NCI-H2081 (cell line): ENCODE results near the gene PCDHGB3.
"Not testable (repeated sequence)": the region's sequence is repeated elsewhere in the genome, so short reads cannot be mapped to it uniquely, and the experiment has no call there.

Experiments used
- DNase-seq, 2 experiments: peaks; one replicate each; lab custom pipeline; 2025; lab: John Stamatoyannopoulos, UW

Gene PCDHGB3

DNA sequence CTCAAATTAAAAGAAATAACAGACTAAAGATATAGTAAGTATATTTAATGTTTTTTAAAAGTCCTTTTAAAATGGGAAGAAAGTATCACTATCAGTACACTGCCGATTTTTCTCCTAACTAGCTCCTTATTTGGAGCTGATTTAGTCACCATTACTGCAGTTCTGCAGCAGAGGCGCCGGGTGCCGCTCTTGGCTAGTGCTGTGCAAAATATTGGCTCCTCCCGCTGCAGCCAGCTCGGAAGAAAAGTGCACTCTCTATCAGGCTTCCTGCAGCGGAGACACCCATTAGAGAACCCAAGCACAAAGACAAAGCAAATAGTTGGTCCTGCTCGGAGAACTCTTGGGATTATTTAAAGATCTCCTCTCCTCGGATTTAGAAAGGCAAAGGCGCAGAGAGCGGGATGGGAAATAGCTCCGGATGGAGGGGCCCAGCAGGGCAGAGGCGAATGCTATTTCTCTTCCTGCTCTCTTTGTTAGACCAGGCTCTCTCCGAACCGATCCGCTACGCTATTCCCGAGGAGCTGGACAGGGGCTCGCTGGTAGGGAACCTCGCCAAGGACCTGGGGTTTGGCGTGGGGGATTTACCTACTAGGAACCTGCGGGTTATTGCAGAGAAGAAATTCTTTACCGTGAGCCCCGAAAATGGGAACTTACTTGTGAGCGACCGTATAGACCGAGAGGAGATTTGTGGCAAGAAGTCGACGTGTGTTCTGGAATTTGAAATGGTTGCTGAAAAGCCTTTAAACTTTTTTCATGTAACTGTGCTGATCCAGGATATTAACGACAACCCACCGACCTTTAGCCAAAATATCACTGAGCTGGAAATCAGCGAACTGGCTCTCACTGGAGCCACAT lies at the start of gene PCDHGB3:
PCDHGB3 (plus strand) TSS at position 249 of the 855 bp plus-strand sequence; CDS start at position 402, 153 bp downstream.
- DNase-seq = no peak

DNA sequence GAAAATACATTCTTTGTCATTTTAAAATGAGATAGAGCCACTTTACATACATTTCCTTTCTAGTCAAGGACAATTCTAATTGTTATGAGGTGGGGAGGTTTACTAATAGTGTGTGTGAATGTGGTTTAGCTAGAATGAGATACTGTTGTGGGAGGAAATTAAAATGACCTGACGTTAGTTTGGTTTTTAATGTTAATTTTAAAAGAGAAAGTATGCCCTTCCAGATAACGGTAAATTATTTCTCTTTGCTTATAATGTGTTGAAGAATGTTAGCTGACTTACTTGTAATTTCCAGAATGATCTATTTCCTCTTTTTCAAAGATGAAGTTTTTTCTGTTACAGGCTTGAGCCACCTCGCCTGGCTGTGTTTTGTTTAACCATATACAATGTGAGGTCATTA lies 47.8 kb upstream of the PCDHGB3 start:
- no peak for DNase-seq

DNA sequence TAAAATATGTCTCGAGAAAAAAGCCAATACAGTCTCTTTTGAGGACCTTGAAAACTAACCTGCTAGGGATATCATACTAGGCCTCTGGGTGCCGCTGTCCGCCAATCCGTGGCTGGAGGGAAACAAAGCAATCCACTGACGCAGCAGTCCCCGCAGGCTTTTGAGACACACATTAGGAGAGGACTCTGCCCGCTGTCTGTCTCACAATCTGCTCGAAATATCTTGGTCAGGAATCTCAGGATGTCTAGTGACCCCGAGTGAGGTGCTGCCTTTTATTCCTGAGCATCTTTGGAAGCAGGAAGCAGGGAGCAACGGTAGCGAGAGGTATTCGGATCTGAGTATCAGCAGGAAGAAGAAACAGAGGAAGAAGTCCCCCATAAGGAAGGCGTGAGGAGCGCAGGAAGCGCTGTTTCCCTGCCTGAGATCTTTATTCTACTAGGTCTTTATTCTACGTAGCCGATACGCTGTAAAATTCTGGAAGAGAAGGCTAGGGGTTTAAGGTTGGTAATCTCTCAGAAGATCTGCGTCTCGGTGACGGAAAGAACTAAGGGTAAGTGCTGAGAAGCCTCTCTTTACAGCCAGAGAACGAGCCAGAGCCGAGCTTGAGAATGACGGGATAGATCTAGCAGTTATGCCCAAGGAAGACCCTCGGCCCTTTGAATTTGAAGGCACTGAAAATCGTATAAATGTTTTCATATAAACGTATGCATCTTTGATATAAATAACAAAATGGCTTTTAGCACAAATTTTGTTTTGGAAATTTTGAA lies 43.8 kb upstream of the PCDHGB3 start:
- peak; percentile 75 to 82 for DNase-seq

DNA sequence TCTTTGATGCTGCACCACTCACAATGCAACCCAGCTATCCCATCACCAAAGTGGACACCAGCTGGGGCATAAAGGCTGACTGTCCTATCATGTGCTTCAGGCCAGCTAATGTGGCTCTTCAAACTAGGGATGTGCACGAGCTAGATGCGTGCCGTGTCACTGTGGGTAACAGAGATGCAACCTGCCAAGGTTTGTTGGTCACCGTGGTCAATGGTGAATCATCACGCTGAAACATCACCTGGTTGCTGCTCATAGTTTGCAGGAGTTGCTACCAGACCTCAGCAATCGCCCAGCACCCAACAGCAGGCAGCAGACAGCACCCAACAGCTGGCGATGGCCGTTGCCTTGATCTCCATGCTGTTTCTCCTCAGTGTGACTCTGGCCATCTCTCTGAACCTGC lies 41.8 kb upstream of the PCDHGB3 start:
- DNase-seq = no peak

DNA sequence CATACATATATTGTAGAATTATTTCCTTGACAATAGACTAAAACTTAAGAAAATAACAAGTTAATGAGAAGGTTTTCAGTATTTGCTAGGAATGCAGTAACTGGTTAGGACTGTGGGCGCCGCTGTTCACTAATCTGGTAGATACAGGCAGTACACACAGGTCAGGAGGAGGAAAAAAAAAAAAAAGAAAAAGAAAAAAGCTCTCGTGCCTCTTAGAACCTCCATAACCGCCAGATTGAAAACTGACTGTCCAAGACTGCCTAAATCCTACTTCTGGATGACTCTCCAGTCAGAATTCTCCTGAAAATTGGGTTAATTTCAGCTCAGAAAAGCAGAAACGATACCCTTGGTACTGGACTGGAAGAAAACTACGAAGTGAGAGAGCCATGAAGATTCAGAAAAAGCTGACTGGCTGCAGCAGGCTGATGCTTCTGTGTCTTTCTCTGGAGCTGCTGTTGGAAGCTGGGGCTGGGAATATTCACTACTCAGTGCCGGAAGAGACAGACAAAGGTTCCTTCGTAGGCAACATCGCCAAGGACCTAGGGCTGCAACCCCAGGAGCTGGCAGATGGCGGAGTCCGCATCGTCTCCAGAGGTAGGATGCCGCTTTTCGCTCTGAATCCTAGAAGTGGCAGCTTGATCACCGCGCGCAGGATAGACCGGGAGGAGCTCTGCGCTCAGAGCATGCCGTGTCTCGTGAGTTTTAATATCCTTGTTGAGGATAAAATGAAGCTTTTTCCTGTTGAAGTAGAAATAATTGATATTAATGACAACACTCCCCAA lies 39.6 kb upstream of the PCDHGB3 start, which contains the start of gene PCDHGA1:
PCDHGA1 (plus strand) TSS at position 216 of the 782 bp plus-strand sequence.
- DNase-seq = no peak

DNA sequence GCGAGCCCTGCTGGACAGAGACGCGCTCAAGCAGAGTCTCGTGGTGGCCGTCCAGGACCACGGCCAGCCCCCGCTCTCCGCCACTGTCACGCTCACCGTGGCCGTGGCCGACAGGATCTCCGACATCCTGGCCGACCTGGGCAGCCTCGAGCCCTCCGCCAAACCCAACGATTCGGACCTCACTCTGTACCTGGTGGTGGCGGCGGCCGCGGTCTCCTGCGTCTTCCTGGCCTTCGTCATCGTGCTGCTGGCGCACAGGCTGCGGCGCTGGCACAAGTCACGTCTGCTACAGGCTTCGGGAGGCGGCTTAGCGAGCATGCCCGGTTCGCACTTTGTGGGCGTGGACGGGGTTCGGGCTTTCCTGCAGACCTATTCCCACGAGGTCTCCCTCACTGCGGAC lies 37.5 kb upstream of the PCDHGB3 start:
- not testable (repeated sequence) for DNase-seq

DNA sequence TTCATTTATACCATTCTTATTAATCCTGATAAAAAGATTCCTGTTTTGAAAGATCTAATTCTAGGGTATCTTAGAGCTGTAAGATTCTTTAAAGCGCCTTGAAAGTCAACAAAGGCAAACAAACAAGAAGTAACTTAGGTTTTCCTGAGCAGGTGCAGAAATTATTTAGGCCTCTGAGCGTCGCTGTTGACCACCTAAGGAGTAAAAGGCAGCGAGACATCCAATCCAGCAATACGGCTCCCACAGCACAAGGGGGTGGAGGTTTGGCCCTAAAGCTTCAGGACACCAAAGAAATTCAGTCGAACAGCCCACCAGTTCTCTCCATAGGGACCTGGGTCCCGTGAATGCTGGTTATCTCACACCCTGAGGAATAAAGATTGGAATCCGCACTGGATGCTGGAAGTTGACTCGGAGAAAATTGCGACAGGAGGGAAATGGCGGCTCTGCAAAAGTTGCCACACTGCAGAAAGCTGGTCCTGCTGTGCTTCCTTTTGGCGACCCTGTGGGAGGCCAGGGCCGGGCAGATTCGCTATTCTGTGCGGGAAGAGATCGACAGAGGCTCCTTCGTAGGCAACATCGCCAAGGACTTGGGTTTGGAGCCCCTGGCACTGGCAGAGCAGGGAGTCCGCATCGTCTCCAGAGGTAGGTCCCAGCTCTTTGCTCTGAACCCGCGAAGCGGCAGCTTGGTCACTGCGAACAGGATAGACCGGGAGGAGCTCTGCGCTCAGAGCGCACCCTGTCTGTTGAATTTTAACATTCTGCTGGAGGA lies 31.3 kb upstream of the PCDHGB3 start, which contains the start of gene PCDHGA2:
PCDHGA2 (plus strand) TSS at position 223 of the 769 bp plus-strand sequence.
- no peak for DNase-seq

DNA sequence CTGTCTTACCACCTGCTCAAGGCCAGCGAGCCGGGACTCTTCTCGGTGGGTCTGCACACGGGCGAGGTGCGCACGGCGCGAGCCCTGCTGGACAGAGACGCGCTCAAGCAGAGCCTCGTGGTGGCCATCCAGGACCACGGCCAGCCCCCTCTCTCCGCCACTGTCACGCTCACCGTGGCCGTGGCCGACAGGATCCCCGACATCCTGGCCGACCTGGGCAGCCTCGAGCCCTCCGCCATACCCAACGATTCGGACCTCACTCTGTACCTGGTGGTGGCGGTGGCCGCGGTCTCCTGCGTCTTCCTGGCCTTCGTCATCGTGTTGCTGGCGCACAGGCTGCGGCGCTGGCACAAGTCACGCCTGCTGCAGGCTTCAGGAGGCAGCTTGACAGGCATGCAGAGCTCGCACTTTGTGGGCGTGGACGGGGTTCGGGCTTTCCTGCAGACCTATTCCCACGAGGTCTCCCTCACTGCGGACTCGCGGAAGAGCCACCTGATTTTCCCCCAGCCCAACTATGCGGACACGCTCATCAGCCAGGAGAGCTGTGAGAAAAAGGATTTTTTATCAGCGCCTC lies 29.2 kb upstream of the PCDHGB3 start:
- not testable (repeated sequence) for DNase-seq

DNA sequence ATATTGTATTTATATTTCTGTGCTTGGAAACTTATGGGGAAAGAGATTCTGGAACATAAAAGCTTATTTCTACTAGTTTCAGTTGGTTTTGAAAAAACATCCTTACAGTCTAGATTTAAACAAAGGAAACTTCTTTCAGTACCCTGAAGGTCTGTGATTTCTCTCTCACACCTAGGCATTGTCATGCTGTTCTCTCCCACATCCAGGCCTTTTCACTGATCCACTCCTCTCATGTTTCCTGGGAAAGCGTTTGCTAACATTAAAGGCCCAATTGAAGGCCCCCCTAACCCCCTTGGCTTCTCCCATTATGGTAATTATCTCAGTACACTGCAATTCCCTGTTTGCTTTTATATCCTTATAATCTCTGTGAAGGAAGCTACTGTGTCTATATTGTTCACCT lies 27.3 kb upstream of the PCDHGB3 start:
- no peak for DNase-seq

DNA sequence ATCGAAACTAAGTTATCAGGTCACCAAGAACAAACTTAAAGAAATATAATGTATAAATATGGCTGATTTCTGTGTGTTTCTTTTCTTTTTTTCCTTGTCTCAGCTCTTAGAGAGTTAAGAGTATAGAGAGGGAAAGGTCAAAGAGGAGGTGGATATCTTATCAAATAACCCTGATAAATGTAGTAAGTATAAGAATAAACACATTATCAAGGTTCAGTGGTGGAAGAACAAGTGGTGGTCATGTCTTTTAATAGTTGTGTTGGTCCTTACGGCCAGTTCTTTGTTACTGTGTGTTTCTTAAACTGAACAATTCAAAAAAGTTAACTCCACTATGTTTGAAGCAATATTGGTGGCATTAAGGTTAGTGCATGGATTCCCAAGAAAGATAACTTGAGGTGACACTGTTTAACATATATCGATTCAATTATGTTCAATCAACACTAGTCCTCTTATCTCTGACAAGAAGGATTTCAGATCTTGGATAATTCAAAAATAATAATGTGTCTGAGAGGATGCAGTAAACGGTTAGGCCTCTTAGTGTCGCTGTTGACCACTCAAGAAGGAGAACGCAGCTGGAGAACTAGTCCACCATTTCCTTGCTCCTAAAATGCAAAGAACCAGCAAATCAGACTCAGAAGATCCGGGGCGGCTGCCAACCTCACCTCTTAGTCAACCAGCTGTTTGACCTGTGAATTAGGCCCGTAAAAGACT lies 26.6 kb upstream of the PCDHGB3 start, which contains the start of gene PCDHGA3:
PCDHGA3 (plus strand) TSS at position 588 of the 711 bp plus-strand sequence. CDS start 205 bp downstream, outside the sequence.
- no peak for DNase-seq

DNA sequence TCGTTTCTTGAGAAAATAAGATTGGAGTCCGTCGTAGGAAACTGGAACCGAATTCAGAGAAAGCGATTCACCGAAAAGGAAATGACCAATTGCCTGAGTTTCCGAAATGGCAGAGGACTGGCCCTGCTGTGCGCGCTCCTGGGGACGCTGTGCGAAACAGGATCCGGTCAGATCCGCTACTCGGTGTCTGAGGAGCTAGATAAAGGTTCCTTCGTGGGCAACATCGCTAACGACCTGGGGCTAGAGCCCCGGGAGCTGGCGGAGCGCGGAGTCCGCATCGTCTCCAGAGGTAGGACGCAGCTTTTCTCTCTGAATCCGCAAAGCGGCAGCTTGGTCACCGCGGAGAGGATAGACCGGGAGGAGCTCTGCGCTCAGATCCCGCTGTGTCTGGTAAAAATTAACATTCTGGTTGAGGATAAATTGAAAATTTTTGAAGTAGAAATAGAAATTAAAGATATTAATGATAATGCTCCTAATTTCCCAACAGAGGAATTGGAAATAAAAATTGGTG lies 26.0 kb upstream of the PCDHGB3 start:
- DNase-seq = no peak

DNA sequence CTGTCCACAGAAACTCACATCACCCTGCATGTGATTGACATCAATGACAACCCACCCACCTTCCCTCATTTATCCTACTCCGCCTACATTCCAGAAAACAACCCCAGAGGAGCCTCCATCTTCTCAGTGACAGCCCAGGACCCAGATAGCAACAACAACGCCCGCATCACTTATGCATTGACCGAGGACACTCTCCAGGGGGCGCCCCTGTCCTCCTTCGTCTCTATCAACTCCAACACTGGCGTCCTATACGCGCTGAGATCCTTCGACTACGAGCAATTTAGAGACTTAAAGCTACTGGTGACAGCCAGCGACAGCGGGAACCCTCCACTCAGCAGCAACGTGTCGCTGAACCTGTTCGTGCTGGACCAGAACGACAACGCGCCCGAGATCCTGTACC lies 24.7 kb upstream of the PCDHGB3 start:
- no peak for DNase-seq

DNA sequence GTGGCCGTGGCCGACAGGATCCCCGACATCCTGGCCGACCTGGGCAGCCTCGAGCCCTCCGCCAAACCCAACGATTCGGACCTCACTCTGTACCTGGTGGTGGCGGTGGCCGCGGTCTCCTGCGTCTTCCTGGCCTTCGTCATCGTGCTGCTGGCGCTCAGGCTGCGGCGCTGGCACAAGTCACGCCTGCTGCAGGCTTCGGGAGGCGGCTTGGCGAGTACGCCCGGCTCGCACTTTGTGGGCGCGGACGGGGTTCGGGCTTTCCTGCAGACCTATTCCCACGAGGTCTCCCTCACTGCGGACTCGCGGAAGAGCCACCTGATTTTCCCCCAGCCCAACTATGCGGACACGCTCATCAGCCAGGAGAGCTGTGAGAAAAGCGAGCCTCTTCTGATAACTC lies 24.0 kb upstream of the PCDHGB3 start:
- not testable (repeated sequence) for DNase-seq

DNA sequence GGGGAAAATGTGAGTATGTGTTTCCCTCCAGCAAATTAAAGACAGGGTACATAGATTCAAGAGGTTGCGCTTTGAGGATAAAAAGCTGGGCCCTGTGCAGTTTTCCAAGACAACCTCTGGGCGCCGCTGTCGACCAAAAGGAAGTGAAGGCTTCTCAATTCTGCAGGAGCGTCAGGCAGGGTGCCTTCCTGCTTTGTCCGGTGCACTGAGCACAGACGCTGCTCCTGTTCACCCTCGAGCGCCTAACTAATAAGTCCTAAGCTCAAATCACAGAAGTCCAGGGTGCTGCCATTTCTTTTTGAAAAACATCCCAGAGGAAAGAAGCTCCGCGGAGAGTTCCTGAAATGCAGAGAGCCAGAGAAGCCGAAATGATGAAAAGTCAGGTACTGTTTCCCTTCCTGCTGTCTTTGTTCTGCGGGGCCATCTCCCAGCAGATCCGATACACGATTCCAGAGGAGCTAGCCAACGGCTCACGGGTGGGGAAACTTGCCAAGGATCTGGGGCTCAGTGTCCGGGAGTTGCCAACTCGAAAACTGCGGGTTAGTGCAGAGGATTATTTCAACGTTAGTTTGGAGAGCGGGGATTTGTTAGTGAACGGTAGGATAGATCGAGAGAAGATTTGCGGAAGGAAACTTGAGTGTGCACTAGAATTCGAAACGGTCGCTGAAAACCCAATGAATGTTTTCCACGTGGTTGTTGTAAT lies 20.0 kb upstream of the PCDHGB3 start, which contains the start of gene PCDHGB1:
PCDHGB1 (plus strand) TSS at position 183 of the 703 bp plus-strand sequence; CDS start at position 345, 162 bp downstream.
- peak; percentile 83 to 87 for DNase-seq

DNA sequence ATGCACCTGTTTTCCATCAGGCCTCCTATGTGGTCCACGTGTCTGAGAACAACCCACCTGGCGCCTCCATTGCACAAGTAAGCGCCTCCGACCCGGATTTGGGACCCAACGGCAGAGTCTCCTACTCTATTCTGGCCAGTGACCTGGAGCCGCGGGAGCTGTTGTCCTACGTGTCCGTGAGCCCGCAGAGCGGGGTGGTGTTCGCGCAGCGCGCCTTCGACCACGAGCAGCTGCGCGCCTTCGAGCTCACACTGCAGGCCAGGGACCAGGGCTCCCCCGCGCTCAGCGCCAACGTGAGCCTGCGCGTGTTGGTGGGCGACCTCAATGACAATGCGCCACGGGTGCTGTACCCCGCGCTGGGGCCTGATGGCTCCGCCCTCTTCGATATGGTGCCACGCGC lies 18.5 kb upstream of the PCDHGB3 start:
- DNase-seq = no peak

DNA sequence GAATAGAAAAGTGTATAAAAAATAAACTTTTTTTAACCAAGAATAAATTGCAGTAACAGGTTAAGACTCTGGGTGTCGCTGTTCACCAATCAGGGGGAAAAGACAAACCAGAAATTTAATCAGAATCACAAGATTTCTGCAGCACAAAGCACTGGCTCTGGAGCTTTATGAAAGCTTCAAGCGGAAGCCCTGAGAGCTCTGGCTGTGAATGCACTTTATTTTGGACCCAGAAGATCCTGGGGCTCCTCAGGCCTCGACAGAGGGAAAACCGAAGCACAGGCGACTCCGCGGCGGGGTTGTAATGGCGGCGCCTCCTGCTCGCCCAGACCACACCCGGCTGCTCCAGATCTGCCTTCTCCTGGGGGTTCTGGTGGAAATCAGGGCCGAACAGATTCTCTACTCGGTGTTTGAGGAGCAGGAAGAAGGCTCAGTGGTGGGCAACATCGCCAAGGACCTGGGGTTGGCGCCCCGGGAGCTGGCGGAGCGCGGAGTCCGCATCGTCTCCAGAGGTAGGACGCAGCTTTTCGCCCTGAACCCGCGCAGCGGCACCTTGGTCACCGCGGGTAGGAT lies 15.1 kb upstream of the PCDHGB3 start, which contains the start of gene PCDHGA4:
PCDHGA4 (plus strand) TSS at position 122 of the 570 bp plus-strand sequence; CDS start at position 209, 87 bp downstream.
- no peak for DNase-seq

DNA sequence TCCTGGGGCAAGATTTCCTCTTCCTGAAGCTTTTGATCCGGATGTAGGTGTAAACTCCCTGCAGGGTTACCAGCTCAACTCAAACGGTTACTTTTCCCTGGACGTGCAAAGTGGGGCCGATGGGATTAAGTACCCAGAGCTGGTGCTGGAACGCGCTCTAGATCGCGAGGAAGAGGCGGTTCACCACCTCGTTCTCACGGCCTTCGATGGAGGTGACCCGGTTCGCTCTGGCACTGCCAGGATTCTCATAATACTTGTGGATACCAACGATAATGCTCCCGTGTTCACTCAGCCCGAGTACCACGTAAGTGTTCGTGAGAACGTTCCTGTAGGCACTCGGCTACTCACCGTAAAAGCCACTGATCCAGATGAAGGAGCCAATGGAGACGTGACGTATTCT lies 14.4 kb upstream of the PCDHGB3 start:
- no peak for DNase-seq

DNA sequence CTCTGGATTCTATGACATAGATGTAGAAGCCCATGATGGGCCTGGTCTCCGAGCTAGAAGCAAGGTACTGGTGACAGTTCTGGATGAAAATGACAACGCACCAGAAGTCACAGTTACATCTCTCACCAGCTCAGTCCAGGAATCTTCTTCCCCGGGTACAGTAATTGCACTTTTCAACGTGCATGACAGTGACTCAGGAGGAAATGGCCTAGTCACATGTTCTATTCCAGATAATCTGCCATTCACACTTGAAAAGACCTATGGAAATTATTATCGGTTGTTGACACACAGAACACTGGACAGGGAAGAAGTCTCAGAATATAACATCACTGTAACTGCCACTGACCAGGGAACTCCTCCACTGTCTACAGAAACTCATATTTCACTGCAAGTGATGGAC lies 13.9 kb upstream of the PCDHGB3 start:
- no peak for DNase-seq

DNA sequence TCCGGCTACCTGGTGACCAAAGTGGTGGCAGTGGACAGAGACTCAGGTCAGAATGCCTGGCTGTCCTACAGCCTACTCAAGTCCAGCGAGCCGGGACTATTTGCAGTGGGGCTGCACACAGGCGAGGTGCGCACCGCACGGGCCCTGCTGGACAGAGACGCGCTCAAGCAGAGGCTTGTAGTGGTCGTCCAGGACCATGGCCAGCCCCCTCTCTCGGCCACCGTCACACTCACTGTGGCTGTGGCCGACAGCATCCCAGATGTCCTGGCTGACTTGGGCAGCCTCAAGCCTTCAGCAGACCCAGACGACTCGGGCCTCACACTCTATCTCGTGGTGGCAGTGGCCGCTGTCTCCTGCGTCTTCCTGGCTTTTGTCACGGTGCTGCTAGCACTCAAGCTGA lies 13.1 kb upstream of the PCDHGB3 start:
- no peak for DNase-seq
